Panc1 (cell line): Measurements from ENCODE around the gene SMTN. TPM values are rescaled to one million over a fixed set of nuclear protein-coding genes. Genes with fewer than 3 reads are reported as not detected.
A peak's percentile ranks its signal among the peaks of the same experiment; 100 is the strongest.

Experiments
- ATAC-seq: fragments of 200-7000 bp; cut with Tn5 transposase; 2 replicates; pipeline ENCODE4 v1.9.1; 2020; ENCODE audit warnings: mild to moderate bottlenecking, moderate library complexity
- BruUV-seq: library from RNA; stranded (reverse); fragments of 400-500 nt; replicated peaks from 2 replicates; lab custom pipeline; 2021; lab: Mats Ljungman, UMichigan
- CTCF ChIA-PET: fragments of 300-600 bp; sonication (Branson Sonifier 250); formaldehyde crosslinking; loops from one replicate; lab custom pipeline; 2022; ENCODE audit warnings: antibody characterized with exemption; lab: Charles Lee
- POLR2A ChIA-PET: fragments of 300-600 bp; sonication (Branson Sonifier 250); formaldehyde crosslinking; loops from one replicate; lab custom pipeline; 2022; ENCODE audit warnings: antibody characterized with exemption; lab: Charles Lee
- DNase-seq: peaks from one replicate; pipeline ENCODE4 v3.0.0-alpha.2; 2010; ENCODE audit warnings: low read depth, low spot score
- H3K27ac ChIP-seq: 2 replicates; pipeline ENCODE4 v1.5.1; 2011; ENCODE audit warnings: mild to moderate bottlenecking, low read length, inconsistent platforms
- H3K27me3 ChIP-seq: fragments of 200-500 bp; sonication (Bioruptor generic); 2 replicates; pipeline ENCODE4 v1.6.0; 2014; ENCODE audit warnings: low read length, inconsistent platforms; ENCODE audit not compliant: control insufficient read depth, insufficient read depth
- H3K36me3 ChIP-seq: fragments of 200-500 bp; sonication (Bioruptor generic); 2 replicates; pipeline ENCODE4 v1.5.1; 2014; ENCODE audit warnings: inconsistent platforms, mild to moderate bottlenecking, low read length, moderate library complexity; ENCODE audit not compliant: control insufficient read depth, insufficient read depth
- H3K4me1 ChIP-seq: 2 replicates; pipeline ENCODE4 v1.5.1; 2011; ENCODE audit warnings: inconsistent platforms, mild to moderate bottlenecking, low read length, moderate library complexity; ENCODE audit not compliant: control insufficient read depth, insufficient read depth
- H3K4me3 ChIP-seq, 2 experiments: 2 replicates each; pipeline ENCODE4 v1.5.1; 2011 to 2012; ENCODE audit warnings: low read depth in 2 of 2, low read length in 2 of 2, mild to moderate bottlenecking in 2 of 2, inconsistent platforms in 1 of 2, moderate library complexity in 1 of 2
- H3K9me3 ChIP-seq: fragments of 200-500 bp; sonication (Bioruptor generic); 2 replicates; pipeline ENCODE4 v1.5.1; 2014; ENCODE audit warnings: low read depth, mild to moderate bottlenecking, inconsistent platforms, low read length, moderate library complexity; ENCODE audit not compliant: control insufficient read depth, insufficient read depth
- POLR2AphosphoS5 ChIP-seq: IDR thresholded peaks from 2 replicates; pipeline ENCODE4 v1.6.1; 2012; ENCODE audit warnings: mild to moderate bottlenecking, low read depth, low read length, moderate library complexity
- SIN3A ChIP-seq: IDR thresholded peaks from 2 replicates; pipeline ENCODE4 v1.6.1; 2012; ENCODE audit warnings: low read depth, mild to moderate bottlenecking, low read length, moderate library complexity, borderline replicate concordance; ENCODE audit not compliant: insufficient read depth
- TCF7L2 ChIP-seq: IDR thresholded peaks from 2 replicates; pipeline ENCODE4 v1.6.1; 2011; ENCODE audit warnings: mild to moderate bottlenecking, low read depth, low read length, inconsistent platforms
- in situ Hi-C: cut with HindIII; loops from 2 replicates; pipeline ENCODE4 v1.10.0; 2016; ENCODE audit warnings: low sequenced_read_pairs, low pct_unique_long_range_greater_than_20kb
- intact Hi-C: fragments of 100-400 bp; cut with micrococcal nuclease; formaldehyde crosslinking; loops from one replicate; pipeline ENCODE4 v1.10.0; 2022; ENCODE audit not compliant: unreplicated experiment
- total RNA-seq: library from RNA; stranded (reverse); gene quantifications from one replicate; pipeline ENCODE4 v1.2.1, GENCODE V29; 2021; ENCODE audit not compliant: unreplicated experiment
- TF ChIP-seq, protein P1 (sequence below): fragments of 450-650 bp; IDR thresholded peaks from 2 replicates; pipeline ENCODE4 v1.5.1; 2017; ENCODE audit warnings: mild to moderate bottlenecking
- TF ChIP-seq, protein P2 (sequence below), 2 experiments: IDR thresholded peaks; 2 replicates each; pipeline ENCODE4 v1.6.1; 2011 to 2012; ENCODE audit warnings: low read depth in 2 of 2, control low read depth in 1 of 2, low read length in 1 of 2, mild to moderate bottlenecking in 1 of 2, moderate library complexity in 1 of 2; ENCODE audit not compliant: insufficient read depth in 1 of 2

SMTN gene
- total RNA-seq, 1 experiment from 2014 or later, result 71.7 TPM

DNA sequence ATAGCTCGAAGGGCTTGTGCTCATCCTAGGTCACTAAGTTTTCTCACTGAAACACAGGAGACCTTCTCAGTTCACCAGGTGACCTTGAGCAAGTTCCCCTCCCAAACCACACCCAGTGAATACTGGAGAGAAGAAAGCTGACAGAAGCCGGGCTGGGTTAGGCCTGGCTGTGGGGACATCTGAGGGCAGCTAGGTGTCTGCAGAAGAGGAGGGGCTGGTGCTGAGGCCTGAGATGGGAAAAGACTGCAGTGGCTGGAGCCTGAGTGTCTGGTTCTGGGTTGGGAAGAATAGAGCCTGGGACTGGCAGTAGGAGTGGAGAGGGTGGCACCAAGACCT is 41.0 kb downstream of the SMTN start:
- BruUV-seq, result no TSS peak
- no peak overlapping the region for H3K4me3 ChIP-seq
- in situ Hi-C loops, result no loop called here
- ChIA-PET CTCF (no interaction called here), POLR2A (no interaction called here)
- no peak for DNase-seq
- H3K27ac ChIP-seq, result no peak overlapping the region
- no peaks in the 10 kb centered on the region for H3K4me1 ChIP-seq
- no peaks in the 10 kb centered on the region for H3K36me3 ChIP-seq
- TF ChIP-seq POLR2AphosphoS5 (no peak), TCF7L2 (no peak), SIN3A (no peak)
- TF ChIP-seq, protein P1, sequence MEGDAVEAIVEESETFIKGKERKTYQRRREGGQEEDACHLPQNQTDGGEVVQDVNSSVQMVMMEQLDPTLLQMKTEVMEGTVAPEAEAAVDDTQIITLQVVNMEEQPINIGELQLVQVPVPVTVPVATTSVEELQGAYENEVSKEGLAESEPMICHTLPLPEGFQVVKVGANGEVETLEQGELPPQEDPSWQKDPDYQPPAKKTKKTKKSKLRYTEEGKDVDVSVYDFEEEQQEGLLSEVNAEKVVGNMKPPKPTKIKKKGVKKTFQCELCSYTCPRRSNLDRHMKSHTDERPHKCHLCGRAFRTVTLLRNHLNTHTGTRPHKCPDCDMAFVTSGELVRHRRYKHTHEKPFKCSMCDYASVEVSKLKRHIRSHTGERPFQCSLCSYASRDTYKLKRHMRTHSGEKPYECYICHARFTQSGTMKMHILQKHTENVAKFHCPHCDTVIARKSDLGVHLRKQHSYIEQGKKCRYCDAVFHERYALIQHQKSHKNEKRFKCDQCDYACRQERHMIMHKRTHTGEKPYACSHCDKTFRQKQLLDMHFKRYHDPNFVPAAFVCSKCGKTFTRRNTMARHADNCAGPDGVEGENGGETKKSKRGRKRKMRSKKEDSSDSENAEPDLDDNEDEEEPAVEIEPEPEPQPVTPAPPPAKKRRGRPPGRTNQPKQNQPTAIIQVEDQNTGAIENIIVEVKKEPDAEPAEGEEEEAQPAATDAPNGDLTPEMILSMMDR, result no peak
- TF ChIP-seq, protein P2, sequence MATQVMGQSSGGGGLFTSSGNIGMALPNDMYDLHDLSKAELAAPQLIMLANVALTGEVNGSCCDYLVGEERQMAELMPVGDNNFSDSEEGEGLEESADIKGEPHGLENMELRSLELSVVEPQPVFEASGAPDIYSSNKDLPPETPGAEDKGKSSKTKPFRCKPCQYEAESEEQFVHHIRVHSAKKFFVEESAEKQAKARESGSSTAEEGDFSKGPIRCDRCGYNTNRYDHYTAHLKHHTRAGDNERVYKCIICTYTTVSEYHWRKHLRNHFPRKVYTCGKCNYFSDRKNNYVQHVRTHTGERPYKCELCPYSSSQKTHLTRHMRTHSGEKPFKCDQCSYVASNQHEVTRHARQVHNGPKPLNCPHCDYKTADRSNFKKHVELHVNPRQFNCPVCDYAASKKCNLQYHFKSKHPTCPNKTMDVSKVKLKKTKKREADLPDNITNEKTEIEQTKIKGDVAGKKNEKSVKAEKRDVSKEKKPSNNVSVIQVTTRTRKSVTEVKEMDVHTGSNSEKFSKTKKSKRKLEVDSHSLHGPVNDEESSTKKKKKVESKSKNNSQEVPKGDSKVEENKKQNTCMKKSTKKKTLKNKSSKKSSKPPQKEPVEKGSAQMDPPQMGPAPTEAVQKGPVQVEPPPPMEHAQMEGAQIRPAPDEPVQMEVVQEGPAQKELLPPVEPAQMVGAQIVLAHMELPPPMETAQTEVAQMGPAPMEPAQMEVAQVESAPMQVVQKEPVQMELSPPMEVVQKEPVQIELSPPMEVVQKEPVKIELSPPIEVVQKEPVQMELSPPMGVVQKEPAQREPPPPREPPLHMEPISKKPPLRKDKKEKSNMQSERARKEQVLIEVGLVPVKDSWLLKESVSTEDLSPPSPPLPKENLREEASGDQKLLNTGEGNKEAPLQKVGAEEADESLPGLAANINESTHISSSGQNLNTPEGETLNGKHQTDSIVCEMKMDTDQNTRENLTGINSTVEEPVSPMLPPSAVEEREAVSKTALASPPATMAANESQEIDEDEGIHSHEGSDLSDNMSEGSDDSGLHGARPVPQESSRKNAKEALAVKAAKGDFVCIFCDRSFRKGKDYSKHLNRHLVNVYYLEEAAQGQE (IDR thresholded peaks at IDR 0.05; ENCODE audit: insufficient read depth in 1 of 2, low read depth in 2 of 2, low read length in 1 of 2), result no peak
- H3K9me3 ChIP-seq, result no peaks in the 10 kb centered on the region
- intact Hi-C loops, result no loop called here
- H3K27me3 ChIP-seq, result no peaks in the 10 kb centered on the region
- no peak for ATAC-seq

DNA sequence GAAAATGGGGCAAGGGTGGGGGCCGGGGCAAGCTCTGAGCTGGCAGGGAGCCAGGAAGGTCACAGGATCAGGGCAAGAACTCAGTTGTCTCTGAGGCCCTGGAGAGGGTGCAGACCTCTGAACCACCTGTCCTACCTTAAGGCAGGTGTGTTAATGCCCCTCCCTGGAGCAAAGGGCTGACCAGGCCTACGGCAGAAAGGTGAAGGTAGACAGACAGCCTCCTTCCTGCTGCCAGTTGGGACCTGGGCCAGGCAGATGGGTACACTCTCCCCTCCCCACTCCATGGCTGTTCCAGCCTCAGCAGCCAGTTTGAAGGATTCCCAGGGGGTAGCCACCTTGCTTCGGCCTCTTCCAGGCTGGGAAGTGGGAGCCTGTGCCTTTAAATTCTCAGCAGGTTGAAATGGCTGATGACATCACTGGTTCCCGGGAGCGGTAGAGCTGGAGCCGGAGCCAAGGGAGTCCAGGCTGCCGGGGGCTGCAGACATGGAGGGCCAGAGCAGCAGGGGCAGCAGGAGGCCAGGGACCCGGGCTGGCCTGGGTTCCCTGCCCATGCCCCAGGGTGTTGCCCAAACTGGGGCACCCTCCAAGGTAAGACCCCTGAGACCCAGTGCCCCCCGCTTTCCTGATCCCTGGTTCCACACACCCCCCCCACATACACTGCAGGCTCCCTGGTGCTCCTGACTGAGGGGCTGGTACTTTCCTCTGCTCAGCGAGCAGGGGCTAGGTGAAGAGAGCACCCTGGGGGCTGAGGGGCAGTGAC is 41.6 kb downstream of the SMTN start, which contains the start of gene INPP5J:
Gene INPP5J (plus strand): TSS at position 435 of the 760 bp plus-strand sequence. CDS start 49 bp downstream, at position 484.
- in situ Hi-C loops, result no loop called here
- no TSS peak for BruUV-seq
- Histone ChIP-seq H3K27ac (no peak within 1 kb of the TSS), H3K4me1 (no peaks in the 10 kb centered on the region), H3K4me3 (peak within 1 kb of the TSS; percentile 36), H3K27me3 (no peaks in the 10 kb centered on the region), H3K9me3 (no peaks in the 10 kb centered on the region), H3K36me3 (no peaks in the 10 kb centered on the region)
- DNase-seq (no peak), ATAC-seq (peak; percentile 77)
- TF ChIP-seq, protein P1, result no peak
- TF ChIP-seq, protein P2 (IDR thresholded peaks at IDR 0.05; ENCODE audit: insufficient read depth in 1 of 2, low read depth in 2 of 2, low read length in 1 of 2), result no peak
- no peak for TF ChIP-seq TCF7L2
- no peak for TF ChIP-seq SIN3A
- TF ChIP-seq POLR2AphosphoS5, result no peak
- ChIA-PET POLR2A (no interaction called here), CTCF (interaction anchor here (0.7 kb wide), 1 partner anchor 38 kb away, joined by 3 read pairs; no protein-coding TSS in a partner anchor)
- intact Hi-C loops, result no loop called here
